Adrenal gland (tissue), 12 donors: ENCODE data around the gene DCPS. TPM values are rescaled to one million over a fixed set of nuclear protein-coding genes. Genes with fewer than 3 reads are reported as not detected.
A peak's percentile ranks its signal among the peaks of the same experiment; 100 is the strongest.
"Not testable (repeated sequence)": the region's sequence is repeated elsewhere in the genome, so short reads cannot be mapped to it uniquely, and the experiment has no call there.

Experiments
- DNase-seq, 7 donors: peaks; one replicate each; pipeline ENCODE4 v3.0.0-alpha.2; 2019 to 2020
- H3K27ac ChIP-seq, 5 donors: fragments of 200-600 bp; sonication (generic) in 4 of 5; 1 replicate in 3 of 5; 2 replicates in 2 of 5; pipeline versions ENCODE4 v1.5.1 to v1.8.0; 2016 to 2020; ENCODE audit warnings: mild to moderate bottlenecking in 1 of 5
- H3K27me3 ChIP-seq: fragments of 200-600 bp; 2 replicates; pipeline ENCODE4 v1.8.0; 2021
- H3K36me3 ChIP-seq, 2 donors: fragments of 200-600 bp; replicated peaks in 1 of 2; 1 replicate in 1 of 2; 2 replicates in 1 of 2; pipeline versions ENCODE4 v1.5.1 to v1.8.0; 2018 to 2022
- H3K4me1 ChIP-seq, 2 donors: fragments of 200-600 bp; replicated peaks in 1 of 2; 1 replicate in 1 of 2; 2 replicates in 1 of 2; pipeline versions ENCODE4 v1.5.1 to v1.8.0; 2018 to 2021
- H3K4me3 ChIP-seq, 4 donors: fragments of 200-600 bp; sonication (generic) in 3 of 4; one replicate each; pipeline ENCODE4 v1.5.1; 2016 to 2018
- H3K9me3 ChIP-seq, 3 donors: fragments of 200-600 bp; sonication (generic) in 1 of 3; replicated peaks in 1 of 3; 1 replicate in 2 of 3; 2 replicates in 1 of 3; pipeline versions ENCODE4 v1.5.1 to v1.8.0; 2016 to 2021
- POLR2A ChIP-seq, 2 donors: fragments of 450-650 bp; IDR thresholded peaks; one replicate each; pipeline ENCODE4 v1.6.1; 2017; ENCODE audit warnings: antibody characterized with exemption in 2 of 2, mild to moderate bottlenecking in 2 of 2, moderate library complexity in 1 of 2
- WGBS, 4 donors: extraction: QIAGEN DNeasy Blood & Tissue Kit in 2 of 4; methylation state at CpG; one replicate each; pipeline versions ENCODE4 v1.1.5 to v1.1.7; 2013 to 2017; 5-methylcytosine and 5-hydroxymethylcytosine counted together
- intact Hi-C, 2 donors: fragments of 100-400 bp; cut with DNase I; formaldehyde crosslinking; loops; one replicate each; pipeline versions ENCODE4 v1.14.1 to v1.15.0; 2022 to 2023
- polyA plus RNA-seq, 3 donors: library from polyadenylated mRNA; stranded (reverse); fragments of 200-250 nt in 2 of 3; fragments of 350-450 nt in 1 of 3; fragmentation: Illumina TruSeq in 1 of 3; extraction: RNeasy Lipid Tissue Mini Kit (QIAGEN cat#74804) in 1 of 3; gene quantifications; one replicate each; pipeline ENCODE4 v1.2.3, GENCODE V29; 2013 to 2014
- total RNA-seq, 9 donors: library from RNA; depleted of rRNA in 4 of 9; stranded (reverse); fragments of >200 nt in 4 of 9; fragments of 120-200 nt in 1 of 9; fragmentation: NEBNext Ultra II Directional in 1 of 9; extraction: Animal tissue kit (Norgen Biotek cat#: 25700) in 1 of 9; gene quantifications; one replicate each; pipeline versions ENCODE4 v1.1.0 to v1.2.4, GENCODE V29; 2013 to 2023
- TF ChIP-seq, protein P1 (sequence below), 6 experiments: fragments of 450-650 bp in 4 of 6; fragments of 200-600 bp in 2 of 6; sonication (generic) in 1 of 6; IDR thresholded peaks; 1 replicate in 5 of 6; 2 replicates in 1 of 6; pipeline versions ENCODE4 v1.5.1 to v1.8.0; 2016 to 2021; ENCODE audit warnings: antibody characterized with exemption in 6 of 6, mild to moderate bottlenecking in 2 of 6, moderate library complexity in 1 of 6
- donor health status: healthy with polysubstance abuse.
- donor health status: Bipolar disorder and iron deficiency.
- donor health status: DM: yes; HTN: yes; CAD: no.
- donor health status: DM: no; HTN: no; CAD: no.
- donor health status: DM: no; HTN: no; CAD: no.
- donor health status: DM: yes; HTN: yes; CAD: no.

The DCPS gene
- total and polyA plus RNA-seq, 12 donors: 8.3 to 45.5 (median 18.9) TPM

DNA sequence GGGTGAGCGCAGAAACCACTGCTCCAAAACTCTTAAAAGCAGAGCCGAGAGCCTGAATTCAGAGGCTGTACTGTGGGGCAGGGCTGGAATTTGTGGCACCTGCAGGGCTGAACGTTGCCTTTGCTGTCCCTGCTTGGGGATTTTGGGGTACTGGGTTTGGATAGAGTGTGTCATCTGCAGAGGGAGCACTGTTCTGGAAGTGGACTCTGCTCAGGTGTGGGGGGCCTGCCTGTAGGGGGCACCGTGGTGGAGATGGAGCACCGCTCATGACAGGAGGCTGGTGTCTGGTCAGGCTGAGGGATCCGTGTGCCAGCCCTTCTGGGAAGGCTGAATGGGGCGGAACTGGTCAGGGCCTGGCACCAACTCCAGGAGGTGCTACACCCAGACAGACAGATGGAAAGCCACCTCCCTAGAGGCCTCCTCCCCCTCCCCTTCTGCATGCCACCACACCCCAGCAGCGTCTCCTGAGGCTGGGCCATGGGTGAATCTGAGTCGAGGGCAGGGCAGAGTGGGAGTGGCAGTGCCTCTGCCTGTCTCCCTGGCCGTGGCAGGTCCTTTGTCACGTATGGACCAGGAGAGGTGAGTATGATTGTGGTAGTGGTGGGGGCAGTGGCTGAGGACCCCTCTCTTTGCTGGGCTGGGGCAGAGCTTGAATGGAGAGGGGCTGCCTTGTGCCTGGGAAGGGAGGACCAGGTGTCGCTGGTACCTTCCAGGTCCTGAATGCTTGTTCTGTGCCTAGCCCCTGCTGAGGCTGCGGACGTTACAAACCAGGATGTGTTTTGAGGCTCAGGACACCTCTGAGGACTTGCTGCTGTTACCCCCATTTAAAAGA is 63.2 kb downstream of the DCPS start:
- H3K36me3 ChIP-seq, H3K27me3 ChIP-seq, intact Hi-C loops, H3K9me3 ChIP-seq, H3K4me3 ChIP-seq: not testable (repeated sequence)
- TF ChIP-seq, protein P1, sequence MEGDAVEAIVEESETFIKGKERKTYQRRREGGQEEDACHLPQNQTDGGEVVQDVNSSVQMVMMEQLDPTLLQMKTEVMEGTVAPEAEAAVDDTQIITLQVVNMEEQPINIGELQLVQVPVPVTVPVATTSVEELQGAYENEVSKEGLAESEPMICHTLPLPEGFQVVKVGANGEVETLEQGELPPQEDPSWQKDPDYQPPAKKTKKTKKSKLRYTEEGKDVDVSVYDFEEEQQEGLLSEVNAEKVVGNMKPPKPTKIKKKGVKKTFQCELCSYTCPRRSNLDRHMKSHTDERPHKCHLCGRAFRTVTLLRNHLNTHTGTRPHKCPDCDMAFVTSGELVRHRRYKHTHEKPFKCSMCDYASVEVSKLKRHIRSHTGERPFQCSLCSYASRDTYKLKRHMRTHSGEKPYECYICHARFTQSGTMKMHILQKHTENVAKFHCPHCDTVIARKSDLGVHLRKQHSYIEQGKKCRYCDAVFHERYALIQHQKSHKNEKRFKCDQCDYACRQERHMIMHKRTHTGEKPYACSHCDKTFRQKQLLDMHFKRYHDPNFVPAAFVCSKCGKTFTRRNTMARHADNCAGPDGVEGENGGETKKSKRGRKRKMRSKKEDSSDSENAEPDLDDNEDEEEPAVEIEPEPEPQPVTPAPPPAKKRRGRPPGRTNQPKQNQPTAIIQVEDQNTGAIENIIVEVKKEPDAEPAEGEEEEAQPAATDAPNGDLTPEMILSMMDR (IDR thresholded peaks at IDR 0.05): peak in 1 of 6 experiments; percentile 5
- DNase-seq: peak in 5 of 7 donors; percentile 44 to 74 (median 60)
- WGBS, 4 donors: 69 to 89% (median 71%) methylated on average over 5 to 14 of the region's 14 CpGs
- Histone ChIP-seq H3K4me1 (peaks cover 26 to 51% of the 10 kb centered on the region in 2 donors), H3K27ac (peak overlapping the region; percentile 1 to 78 (median 60))

DNA sequence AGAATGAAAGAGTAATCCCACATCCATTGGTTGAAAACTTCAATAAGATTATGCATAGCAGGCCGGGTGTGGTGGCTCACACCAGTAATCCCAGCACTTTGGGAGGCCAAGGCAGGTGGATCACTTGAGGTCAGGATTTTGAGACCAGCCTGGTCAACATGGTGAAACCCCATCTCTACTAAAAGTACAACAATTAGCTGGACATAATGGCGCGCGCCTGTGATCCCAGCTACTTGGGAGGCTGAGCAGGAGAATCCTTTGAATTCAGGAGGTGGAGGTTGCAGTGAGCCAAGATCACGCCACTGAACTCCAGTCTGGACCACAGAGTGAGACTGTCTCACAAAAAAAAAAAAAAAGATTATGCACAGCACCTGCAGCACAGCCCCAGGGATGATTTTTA is 63.9 kb downstream of the DCPS start:
- whole genome bisulfite sequencing, 4 donors: 92 to 98% (median 96%) methylated on average over 5 of the region's 5 CpGs
- H3K36me3 ChIP-seq, intact Hi-C loops, H3K9me3 ChIP-seq, H3K27me3 ChIP-seq, H3K4me3 ChIP-seq: not testable (repeated sequence)
- peak overlapping the region in 3 of 5 donors; percentile 49 to 78 (median 77) for H3K27ac ChIP-seq
- peaks cover 22 to 51% of the 10 kb centered on the region in 2 donors for H3K4me1 ChIP-seq
- peak in 1 of 7 donors; percentile 5 for DNase-seq

DNA sequence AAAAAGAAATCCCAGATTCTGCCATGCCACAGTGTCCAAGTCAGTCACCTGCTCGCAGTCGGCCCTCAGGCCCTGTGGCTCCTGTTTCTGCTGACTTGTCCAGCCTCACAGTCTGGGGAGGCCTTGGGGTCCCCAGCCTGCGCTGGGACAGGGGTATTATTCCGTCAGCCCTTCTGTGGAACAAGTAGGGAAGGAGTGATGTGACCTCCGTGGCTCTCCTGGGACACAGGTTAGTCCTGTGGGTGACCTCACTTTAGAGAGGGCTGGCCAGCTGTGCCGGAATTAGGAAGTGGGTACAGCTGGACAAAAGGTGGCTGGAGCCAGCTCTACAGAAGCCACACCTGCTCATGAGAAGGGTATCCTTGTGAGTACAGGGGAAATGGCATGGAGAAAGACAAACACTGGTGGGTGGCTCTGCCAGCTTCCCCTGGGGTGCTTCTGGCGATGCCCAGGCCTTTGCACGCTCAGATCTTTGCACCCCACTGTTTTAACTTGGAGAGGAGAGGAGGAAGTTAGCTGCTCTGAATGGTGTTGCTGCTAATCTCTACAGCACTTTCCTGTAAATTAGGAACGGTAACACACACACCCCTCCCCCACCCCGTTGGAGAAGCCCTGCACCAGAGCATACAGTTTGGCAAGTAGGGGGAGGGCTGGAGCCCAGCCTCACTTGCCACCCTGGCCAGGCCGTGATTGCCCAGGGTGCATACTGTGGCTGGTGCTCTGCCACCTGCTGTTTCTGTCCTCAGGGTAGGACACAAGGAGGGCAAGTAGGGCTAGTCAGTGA is 64.7 kb downstream of the DCPS start:
- peak in 1 of 7 donors; percentile 17 for DNase-seq
- peak overlapping the region in 3 of 5 donors; percentile 9 to 78 (median 52) for H3K27ac ChIP-seq
- H3K9me3 ChIP-seq, H3K36me3 ChIP-seq, H3K4me3 ChIP-seq, intact Hi-C loops, H3K27me3 ChIP-seq: not testable (repeated sequence)
- WGBS, 4 donors: 63 to 73% (median 66%) methylated on average over 5 to 11 of the region's 11 CpGs
- H3K4me1 ChIP-seq: peaks cover 24 to 51% of the 10 kb centered on the region in 2 donors

DNA sequence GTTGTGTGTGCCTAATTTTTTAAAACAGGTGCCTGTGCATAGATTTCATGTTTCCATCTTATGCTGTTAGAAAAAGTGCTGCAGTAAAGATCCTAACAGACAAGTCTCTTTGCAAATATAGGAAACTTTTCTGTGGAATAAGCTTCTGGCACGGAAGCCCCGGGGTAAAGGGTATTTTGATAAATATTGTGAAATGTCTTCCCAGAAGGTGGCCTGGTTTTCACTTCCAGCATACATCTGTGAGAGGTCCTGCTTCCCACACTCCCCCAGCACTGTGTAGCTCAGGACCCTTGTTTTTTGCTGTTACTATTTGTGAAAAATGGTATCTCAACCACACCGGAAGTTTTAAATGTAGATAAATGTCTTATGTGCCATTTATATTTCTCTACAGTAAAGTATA is 66.2 kb downstream of the DCPS start:
- H3K27me3 ChIP-seq: no peaks in the 10 kb centered on the region
- TF ChIP-seq, protein P1 (IDR thresholded peaks at IDR 0.05): no peak
- TF ChIP-seq POLR2A (IDR thresholded peaks at IDR 0.05): no peak
- no peaks in the 10 kb centered on the region for H3K9me3 ChIP-seq
- peak overlapping the region in 1 of 5 donors; percentile 78 for H3K27ac ChIP-seq
- intact Hi-C loops: no loop called here
- H3K4me3 ChIP-seq: no peak overlapping the region
- peak in 1 of 7 donors; percentile 8 for DNase-seq
- 38 to 57% (median 46%) methylated on average over 3 of the region's 3 CpGs for WGBS, 4 donors
- H3K36me3 ChIP-seq: no peaks in the 10 kb centered on the region
- peaks cover 29 to 55% of the 10 kb centered on the region in 2 donors for H3K4me1 ChIP-seq

DNA sequence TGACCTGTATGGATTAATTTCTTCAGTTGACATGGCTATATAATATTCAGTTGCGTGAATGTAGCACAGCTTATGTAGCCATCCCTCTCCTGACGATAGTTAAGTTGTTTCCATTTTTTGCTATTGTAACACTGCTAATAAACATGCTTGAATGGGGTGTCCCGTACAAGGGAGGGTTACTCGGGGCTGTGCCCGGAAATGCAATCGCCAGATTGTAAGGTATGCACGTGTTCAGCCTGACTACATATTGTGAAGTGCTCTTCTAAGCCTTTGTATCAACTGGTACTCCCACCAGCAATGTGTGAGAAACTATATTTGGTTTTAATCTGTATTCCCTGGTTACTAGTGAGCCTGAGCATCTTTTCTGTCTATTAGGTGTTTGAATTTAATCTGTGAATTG is 67.7 kb downstream of the DCPS start:
- intact Hi-C loops: no loop called here
- Histone ChIP-seq H3K4me1 (peaks cover 17 to 57% of the 10 kb centered on the region in 2 donors), H3K27ac (peak overlapping the region in 2 of 5 donors; percentile 26 to 43), H3K9me3 (no peaks in the 10 kb centered on the region), H3K36me3 (no peaks in the 10 kb centered on the region), H3K27me3 (no peaks in the 10 kb centered on the region), H3K4me3 (no peak overlapping the region)
- TF ChIP-seq, protein P1 (IDR thresholded peaks at IDR 0.05): no peak
- no peak for TF ChIP-seq POLR2A (IDR thresholded peaks at IDR 0.05)
- DNase-seq: peak in 1 of 7 donors; percentile 3
- 91 to 95% (median 93%) methylated on average over 7 of the region's 7 CpGs for WGBS, 4 donors
